ENCODE data around the gene OR2H1.

DNA sequence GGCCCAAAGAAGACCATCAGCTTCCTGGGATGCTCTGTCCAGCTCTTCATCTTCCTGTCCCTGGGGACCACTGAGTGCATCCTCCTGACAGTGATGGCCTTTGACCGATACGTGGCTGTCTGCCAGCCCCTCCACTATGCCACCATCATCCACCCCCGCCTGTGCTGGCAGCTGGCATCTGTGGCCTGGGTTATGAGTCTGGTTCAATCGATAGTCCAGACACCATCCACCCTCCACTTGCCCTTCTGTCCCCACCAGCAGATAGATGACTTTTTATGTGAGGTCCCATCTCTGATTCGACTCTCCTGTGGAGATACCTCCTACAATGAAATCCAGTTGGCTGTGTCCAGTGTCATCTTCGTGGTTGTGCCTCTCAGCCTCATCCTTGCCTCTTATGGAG lies 5.1 kb downstream of the OR2H1 start:
- TF ChIP-seq POLR2A (IDR thresholded peaks at IDR 0.05) = no peak
- TF ChIP-seq, protein P1, sequence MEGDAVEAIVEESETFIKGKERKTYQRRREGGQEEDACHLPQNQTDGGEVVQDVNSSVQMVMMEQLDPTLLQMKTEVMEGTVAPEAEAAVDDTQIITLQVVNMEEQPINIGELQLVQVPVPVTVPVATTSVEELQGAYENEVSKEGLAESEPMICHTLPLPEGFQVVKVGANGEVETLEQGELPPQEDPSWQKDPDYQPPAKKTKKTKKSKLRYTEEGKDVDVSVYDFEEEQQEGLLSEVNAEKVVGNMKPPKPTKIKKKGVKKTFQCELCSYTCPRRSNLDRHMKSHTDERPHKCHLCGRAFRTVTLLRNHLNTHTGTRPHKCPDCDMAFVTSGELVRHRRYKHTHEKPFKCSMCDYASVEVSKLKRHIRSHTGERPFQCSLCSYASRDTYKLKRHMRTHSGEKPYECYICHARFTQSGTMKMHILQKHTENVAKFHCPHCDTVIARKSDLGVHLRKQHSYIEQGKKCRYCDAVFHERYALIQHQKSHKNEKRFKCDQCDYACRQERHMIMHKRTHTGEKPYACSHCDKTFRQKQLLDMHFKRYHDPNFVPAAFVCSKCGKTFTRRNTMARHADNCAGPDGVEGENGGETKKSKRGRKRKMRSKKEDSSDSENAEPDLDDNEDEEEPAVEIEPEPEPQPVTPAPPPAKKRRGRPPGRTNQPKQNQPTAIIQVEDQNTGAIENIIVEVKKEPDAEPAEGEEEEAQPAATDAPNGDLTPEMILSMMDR (IDR thresholded peaks at IDR 0.05) = no peak
